ENCODE data around the gene CARD10.

GRCh38 chr22:37467391-37467955, 51.7 kb downstream of the CARD10 start:
- TF ChIP-seq CTCF (IDR thresholded peaks at IDR 0.05) (no peak), CHD2 (IDR thresholded peaks at IDR 0.05; ENCODE audit: low read length, partially characterized antibody) (no peak), RCOR1 (IDR thresholded peaks at IDR 0.05; ENCODE audit: low read length) (no peak), FOXM1 (IDR thresholded peaks at IDR 0.05; ENCODE audit: low read depth) (no peak), REST (IDR thresholded peaks at IDR 0.05; ENCODE audit: low read depth, low read length) (no peak), NFIC (IDR thresholded peaks at IDR 0.05; ENCODE audit: borderline replicate concordance) (no peak), MAX (IDR thresholded peaks at IDR 0.05; ENCODE audit: low read depth) (no peak), RFX5 (IDR thresholded peaks at IDR 0.05; ENCODE audit: low read length) (no peak), EZH2phosphoT487 (IDR thresholded peaks at IDR 0.05; ENCODE audit: borderline replicate concordance, low read depth) (no peak)

Measured in SK-N-SH (cell line).